OCI-LY7 (cell line): ENCODE measurements around the gene KCMF1. TPM values are rescaled to one million over a fixed set of nuclear protein-coding genes. Genes with fewer than 3 reads are reported as not detected.

Experiments
- BruUV-seq: library from RNA; stranded (reverse); fragments of 400-500 nt; replicated peaks from 2 replicates; lab custom pipeline; 2021; lab: Mats Ljungman, UMichigan
- CTCF ChIA-PET: fragments of 300-600 bp; sonication (Branson Sonifier 250); formaldehyde crosslinking; loops from one replicate; lab custom pipeline; 2022; ENCODE audit warnings: antibody characterized with exemption; ENCODE audit not compliant: unreplicated experiment; lab: Charles Lee
- POLR2A ChIA-PET: fragments of 300-600 bp; sonication (Branson Sonifier 250); formaldehyde crosslinking; loops from one replicate; lab custom pipeline; 2022; ENCODE audit warnings: antibody characterized with exemption; lab: Charles Lee
- DNase-seq: peaks from one replicate; pipeline ENCODE4 v3.0.0-alpha.2; 2015; ENCODE audit warnings: low spot score
- H2AFZ ChIP-seq: fragments of 200-600 bp; sonication (generic), shearing (Covaris generic); 2 replicates; pipeline ENCODE4 v1.6.1; 2014; ENCODE audit warnings: mild to moderate bottlenecking, antibody characterized with exemption, low read length, moderate library complexity
- H3K27ac ChIP-seq: fragments of 200-600 bp; sonication (generic); 2 replicates; pipeline ENCODE4 v1.5.1; 2014; ENCODE audit warnings: mixed run types, low read depth, mild to moderate bottlenecking, moderate library complexity, low read length, inconsistent platforms; ENCODE audit not compliant: poor library complexity, severe bottlenecking
- H3K36me3 ChIP-seq: fragments of 200-600 bp; sonication (generic); 2 replicates; pipeline ENCODE4 v1.6.1; 2014; ENCODE audit warnings: mild to moderate bottlenecking, antibody characterized with exemption, low read length, moderate library complexity, mixed read lengths; ENCODE audit not compliant: insufficient read depth
- H3K4me1 ChIP-seq: fragments of 200-600 bp; sonication (generic); 2 replicates; pipeline ENCODE4 v1.5.1; 2014; ENCODE audit warnings: mild to moderate bottlenecking, low read length; ENCODE audit not compliant: insufficient read depth, poor library complexity, severe bottlenecking
- H3K4me2 ChIP-seq: fragments of 200-600 bp; sonication (generic); 2 replicates; pipeline ENCODE4 v1.6.1; 2014; ENCODE audit warnings: mild to moderate bottlenecking, low read length
- H3K4me3 ChIP-seq: fragments of 200-600 bp; sonication (generic); 2 replicates; pipeline ENCODE4 v1.5.1; 2014; ENCODE audit warnings: mild to moderate bottlenecking, low read depth, low read length; ENCODE audit not compliant: poor library complexity, severe bottlenecking
- H3K79me2 ChIP-seq: fragments of 200-600 bp; sonication (generic); 2 replicates; pipeline ENCODE4 v1.6.1; 2016; ENCODE audit warnings: low read depth, mild to moderate bottlenecking, low read length, moderate library complexity, mixed read lengths; ENCODE audit not compliant: insufficient read depth
- H3K9me2 ChIP-seq: fragments of 200-600 bp; sonication (generic); 2 replicates; pipeline ENCODE4 v1.6.1; 2016; ENCODE audit warnings: mild to moderate bottlenecking, low read length, mixed read lengths; ENCODE audit not compliant: insufficient read depth
- H3K9me3 ChIP-seq: fragments of 200-600 bp; sonication (generic); 2 replicates; pipeline ENCODE4 v1.6.1; 2014; ENCODE audit warnings: mild to moderate bottlenecking, mixed run types, low read length, mixed read lengths
- H4K20me1 ChIP-seq: fragments of 200-600 bp; sonication (generic); 2 replicates; pipeline ENCODE4 v1.6.1; 2014; ENCODE audit warnings: mild to moderate bottlenecking, antibody characterized with exemption, low read length, moderate library complexity, mixed read lengths; ENCODE audit not compliant: insufficient read depth
- CTCF ChIP-seq: fragments of 200-600 bp; sonication (generic); conservative IDR thresholded peaks from 2 replicates; pipeline ENCODE4 v1.5.1; 2014; ENCODE audit warnings: mild to moderate bottlenecking, antibody characterized with exemption, low read length, moderate library complexity, mixed read lengths
- EZH2phosphoT487 ChIP-seq: fragments of 200-600 bp; sonication (generic); IDR thresholded peaks from 2 replicates; pipeline ENCODE4 v1.6.1; 2018; ENCODE audit warnings: low read depth, borderline replicate concordance, mild to moderate bottlenecking, mixed run types, antibody characterized with exemption, low read length, moderate library complexity, mixed read lengths
- intact Hi-C: fragments of 100-400 bp; cut with micrococcal nuclease; formaldehyde crosslinking; loops from one replicate; pipeline ENCODE4 v1.10.0; 2022; ENCODE audit not compliant: unreplicated experiment
- total RNA-seq, 2 experiments: library from RNA; depleted of rRNA in 1 of 2; stranded (reverse); fragments of >200 nt in 1 of 2; shearing (Covaris generic) in 1 of 2; gene quantifications; 2 replicates each; pipeline ENCODE4 v1.2.3, GENCODE V29; 2014 to 2022

Gene KCMF1
- total RNA-seq, 2 experiments from 2014 or later: 42.2 to 95.1 TPM

- BruUV-seq: no TSS peak
- H3K27ac ChIP-seq: no peak overlapping the region
- H3K9me2 ChIP-seq: no peaks in the 10 kb centered on the region
- no peak overlapping the region for H3K4me2 ChIP-seq
- no peaks in the 10 kb centered on the region for H3K4me1 ChIP-seq
- no peaks in the 10 kb centered on the region for H4K20me1 ChIP-seq
- no peak overlapping the region for H2AFZ ChIP-seq
- H3K4me3 ChIP-seq: no peak overlapping the region
- POLR2A ChIA-PET: interaction anchor here (0.6 to 3.4 kb wide), 7 partner anchors 8 to 210 kb away, joined by 3 to 15 read pairs (median 5); no protein-coding TSS in a partner anchor
- H3K79me2 ChIP-seq: no peaks in the 10 kb centered on the region
- TF ChIP-seq EZH2phosphoT487 (no peak), CTCF (no peak)
- no peak for DNase-seq
- CTCF ChIA-PET: interaction anchor here (0.6 kb wide), 2 partner anchors 10 to 20 kb away, joined by 3 to 4 read pairs; no protein-coding TSS in a partner anchor
- intact Hi-C loops: no loop called here
- H3K36me3 ChIP-seq: peaks cover 35% of the 10 kb centered on the region
- H3K9me3 ChIP-seq: no peaks in the 10 kb centered on the region
These were observed 11.1 kb upstream of the KCMF1 start for GRCh38 chr2:84959566-84960506.

GRCh38 chr2:84962917-84963316, 8.0 kb upstream of the KCMF1 start:
- H4K20me1 ChIP-seq: no peaks in the 10 kb centered on the region
- no peak overlapping the region for H3K27ac ChIP-seq
- BruUV-seq: no TSS peak
- peaks cover 3% of the 10 kb centered on the region for H3K79me2 ChIP-seq
- H3K9me3 ChIP-seq: no peaks in the 10 kb centered on the region
- H3K4me3 ChIP-seq: no peak overlapping the region
- TF ChIP-seq CTCF (no peak), EZH2phosphoT487 (no peak)
- ChIA-PET POLR2A (interaction anchor here (0.6 to 3.4 kb wide), 3 partner anchors 17 to 155 kb away, joined by 3 to 15 read pairs (median 7); no protein-coding TSS in a partner anchor), CTCF (no interaction called here)
- no peaks in the 10 kb centered on the region for H3K9me2 ChIP-seq
- no peak for DNase-seq
- H2AFZ ChIP-seq: no peak overlapping the region
- H3K4me1 ChIP-seq: peaks cover 6% of the 10 kb centered on the region
- no peak overlapping the region for H3K4me2 ChIP-seq
- H3K36me3 ChIP-seq: peaks cover 61% of the 10 kb centered on the region
- intact Hi-C loops: no loop called here

GRCh38 chr2:84963323-84963691, 7.7 kb upstream of the KCMF1 start:
- peaks cover 65% of the 10 kb centered on the region for H3K36me3 ChIP-seq
- BruUV-seq: no TSS peak
- H3K9me2 ChIP-seq: no peaks in the 10 kb centered on the region
- intact Hi-C loops: no loop called here
- no peaks in the 10 kb centered on the region for H4K20me1 ChIP-seq
- no peaks in the 10 kb centered on the region for H3K9me3 ChIP-seq
- H3K4me2 ChIP-seq: no peak overlapping the region
- H2AFZ ChIP-seq: no peak overlapping the region
- CTCF ChIA-PET: no interaction called here
- H3K4me3 ChIP-seq: no peak overlapping the region
- peaks cover 10% of the 10 kb centered on the region for H3K4me1 ChIP-seq
- POLR2A ChIA-PET: no interaction called here
- DNase-seq: no peak
- peaks cover 7% of the 10 kb centered on the region for H3K79me2 ChIP-seq
- TF ChIP-seq CTCF (no peak), EZH2phosphoT487 (no peak)
- no peak overlapping the region for H3K27ac ChIP-seq
